PC-3 (cell line): ENCODE measurements around the gene CLDN15.
"Not testable (repeated sequence)": the region's sequence is repeated elsewhere in the genome, so short reads cannot be mapped to it uniquely, and the experiment has no call there.

Source experiments
- EZH2 ChIP-seq: fragments of 300-600 bp; sonication (generic); IDR thresholded peaks from one replicate; pipeline ENCODE4 v1.6.1; 2017; ENCODE audit warnings: antibody characterized with exemption, mild to moderate bottlenecking, low read length; ENCODE audit not compliant: unreplicated experiment
- EZH2phosphoT487 ChIP-seq: fragments of 300-600 bp; sonication (generic); IDR thresholded peaks from 2 replicates; pipeline ENCODE4 v1.6.1; 2018; ENCODE audit warnings: mild to moderate bottlenecking, antibody characterized with exemption, low read length, borderline replicate concordance
- TF ChIP-seq, protein P1 (sequence below): fragments of 300-600 bp; sonication (generic); conservative IDR thresholded peaks from 2 replicates; pipeline ENCODE4 v1.5.1; 2017; ENCODE audit warnings: antibody characterized with exemption, low read depth, mild to moderate bottlenecking, low read length

DNA sequence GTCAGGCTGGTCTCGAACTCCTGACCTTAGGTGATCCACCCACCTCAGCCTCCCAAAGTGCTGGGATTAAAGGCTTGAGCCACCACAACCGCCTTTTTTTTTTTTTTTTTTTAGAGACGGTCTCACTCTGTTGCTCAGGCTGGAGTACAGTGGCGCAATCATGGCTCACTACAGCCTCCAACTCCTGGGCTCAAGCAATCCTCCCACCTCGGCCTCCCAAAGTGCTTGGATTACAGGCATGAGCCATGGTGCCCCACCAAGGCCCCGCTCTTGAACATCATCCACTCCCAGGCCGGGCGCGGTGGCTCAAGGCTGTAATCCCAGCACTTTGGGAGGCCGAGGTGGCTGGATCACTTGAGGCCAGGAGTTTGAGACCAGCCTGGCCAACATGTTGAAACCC lies 38.1 kb downstream of the CLDN15 start:
- TF ChIP-seq, protein P1, sequence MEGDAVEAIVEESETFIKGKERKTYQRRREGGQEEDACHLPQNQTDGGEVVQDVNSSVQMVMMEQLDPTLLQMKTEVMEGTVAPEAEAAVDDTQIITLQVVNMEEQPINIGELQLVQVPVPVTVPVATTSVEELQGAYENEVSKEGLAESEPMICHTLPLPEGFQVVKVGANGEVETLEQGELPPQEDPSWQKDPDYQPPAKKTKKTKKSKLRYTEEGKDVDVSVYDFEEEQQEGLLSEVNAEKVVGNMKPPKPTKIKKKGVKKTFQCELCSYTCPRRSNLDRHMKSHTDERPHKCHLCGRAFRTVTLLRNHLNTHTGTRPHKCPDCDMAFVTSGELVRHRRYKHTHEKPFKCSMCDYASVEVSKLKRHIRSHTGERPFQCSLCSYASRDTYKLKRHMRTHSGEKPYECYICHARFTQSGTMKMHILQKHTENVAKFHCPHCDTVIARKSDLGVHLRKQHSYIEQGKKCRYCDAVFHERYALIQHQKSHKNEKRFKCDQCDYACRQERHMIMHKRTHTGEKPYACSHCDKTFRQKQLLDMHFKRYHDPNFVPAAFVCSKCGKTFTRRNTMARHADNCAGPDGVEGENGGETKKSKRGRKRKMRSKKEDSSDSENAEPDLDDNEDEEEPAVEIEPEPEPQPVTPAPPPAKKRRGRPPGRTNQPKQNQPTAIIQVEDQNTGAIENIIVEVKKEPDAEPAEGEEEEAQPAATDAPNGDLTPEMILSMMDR, result not testable (repeated sequence)
- not testable (repeated sequence) for TF ChIP-seq EZH2, EZH2phosphoT487
